HepG2 (cell line): Measurements from ENCODE around the gene GRIK1. TPM values are rescaled to one million over a fixed set of nuclear protein-coding genes. Genes with fewer than 3 reads are reported as not detected.

Experiments used
- ATAC-seq: fragments of 200-7000 bp; cut with Tn5 transposase; 3 replicates; pipeline ENCODE4 v1.9.1; 2020; ENCODE audit warnings: mild to moderate bottlenecking, moderate library complexity
- BruUV-seq: library from RNA; stranded (reverse); fragments of 400-500 nt; replicated peaks from 2 replicates; lab custom pipeline; 2021; lab: Mats Ljungman, UMichigan
- CTCF ChIA-PET: fragments of 300-600 bp; formaldehyde crosslinking; extraction: SDS; loops from one replicate; lab custom pipeline; 2021; ENCODE audit warnings: low total read pairs, inconsistent platforms, low intra/inter-chr PET ratio; lab: Yijun Ruan, JAX
- POLR2A ChIA-PET: fragments of 350-600 bp; sonication (Branson Sonifier 250); formaldehyde crosslinking; loops from one replicate; lab custom pipeline; 2020; ENCODE audit warnings: antibody characterized with exemption, inconsistent platforms; lab: Yijun Ruan, JAX
- DNase-seq: peaks from one replicate; pipeline ENCODE4 v3.0.0-alpha.2; 2015; ENCODE audit warnings: low spot score
- FAIRE-seq: peaks from 3 replicates; lab custom pipeline; 2011; peaks lifted over from hg19 to GRCh38; lab: Jason Lieb, UNC
- H2AFZ ChIP-seq: one replicate; pipeline ENCODE4 v1.6.1; 2011; ENCODE audit warnings: low read length, inconsistent platforms
- H3K27ac ChIP-seq: fragments of 300-600 bp; 3 replicates; pipeline ENCODE4 v1.8.0; 2011; ENCODE audit warnings: mixed run types, mild to moderate bottlenecking, mixed read lengths, low read length, inconsistent platforms; ENCODE audit not compliant: insufficient read depth; ENCODE audit errors: extremely low read length
- H3K27me3 ChIP-seq, 2 experiments: fragments of 200-600 bp in 1 of 2; 2 replicates in 1 of 2; 3 replicates in 1 of 2; pipeline versions ENCODE4 v1.6.0 to v1.8.0; 2011; ENCODE audit warnings: low read length in 2 of 2, mild to moderate bottlenecking in 2 of 2, moderate library complexity in 2 of 2, inconsistent platforms in 1 of 2; ENCODE audit not compliant: insufficient read depth in 2 of 2, control insufficient read depth in 1 of 2
- H3K36me3 ChIP-seq, 2 experiments: fragments of 200-600 bp in 1 of 2; replicated peaks in 1 of 2; 2 replicates in 1 of 2; 3 replicates in 1 of 2; pipeline versions ENCODE4 v1.5.1 to v1.8.0; 2011; ENCODE audit warnings: low read length in 2 of 2, inconsistent platforms in 1 of 2; ENCODE audit not compliant: insufficient read depth in 2 of 2, control insufficient read depth in 1 of 2
- H3K4me1 ChIP-seq: 2 replicates; pipeline ENCODE4 v1.5.1; 2012; ENCODE audit warnings: low read length, inconsistent platforms; ENCODE audit not compliant: insufficient read depth
- H3K4me2 ChIP-seq: 2 replicates; pipeline ENCODE4 v1.6.0; 2011; ENCODE audit warnings: low read depth, low read length, inconsistent platforms
- H3K4me3 ChIP-seq, 3 experiments: fragments of 200-600 bp in 1 of 3; sonication (generic), shearing (Covaris generic) in 1 of 3; replicated peaks in 1 of 3; 2 replicates each; pipeline ENCODE4 v1.5.1; 2011 to 2016; ENCODE audit warnings: low read length in 3 of 3, inconsistent platforms in 2 of 3, low read depth in 2 of 3, mild to moderate bottlenecking in 2 of 3, control low read depth in 1 of 3, mixed read lengths in 1 of 3; ENCODE audit not compliant: insufficient read depth in 1 of 3
- H3K79me2 ChIP-seq: one replicate; pipeline ENCODE4 v1.6.1; 2011; ENCODE audit warnings: low read length, inconsistent platforms; ENCODE audit not compliant: insufficient read depth
- H3K9ac ChIP-seq: 2 replicates; pipeline ENCODE4 v1.6.0; 2011; ENCODE audit warnings: mild to moderate bottlenecking, low read depth, low read length, inconsistent platforms; ENCODE audit not compliant: insufficient read depth
- H3K9me3 ChIP-seq: 2 replicates; pipeline ENCODE4 v1.5.1; 2012; ENCODE audit warnings: mild to moderate bottlenecking, low read length
- H4K20me1 ChIP-seq: 2 replicates; pipeline ENCODE4 v1.6.0; 2011; ENCODE audit warnings: inconsistent platforms, mild to moderate bottlenecking, low read length, moderate library complexity; ENCODE audit not compliant: insufficient read depth
- ATF7 ChIP-seq, 2 experiments: fragments of 450-650 bp in 1 of 2; sonication (generic) in 1 of 2; formaldehyde crosslinking in 1 of 2; IDR thresholded peaks; 2 replicates each; pipeline versions ENCODE4 v1.4.0 to v1.6.1; 2016 to 2020; ENCODE audit warnings: antibody characterized with exemption in 1 of 2, mild to moderate bottlenecking in 1 of 2, missing genetic modification reagents in 1 of 2
- CC2D1A ChIP-seq: sonication (generic); formaldehyde crosslinking; IDR thresholded peaks from 2 replicates; pipeline ENCODE4 v1.8.1; 2023; ENCODE audit warnings: mild to moderate bottlenecking, missing genetic modification reagents
- NRL ChIP-seq: sonication (generic); formaldehyde crosslinking; IDR thresholded peaks from 2 replicates; pipeline ENCODE4 v1.5.0; 2020; ENCODE audit warnings: missing genetic modification reagents, mild to moderate bottlenecking, moderate library complexity, borderline replicate concordance
- RAD21 ChIP-seq: fragments of 450-650 bp; formaldehyde crosslinking; IDR thresholded peaks from 2 replicates; pipeline ENCODE4 v1.5.0; 2020; ENCODE audit warnings: mild to moderate bottlenecking
- ZNF530 ChIP-seq: sonication (generic); formaldehyde crosslinking; IDR thresholded peaks from 2 replicates; pipeline ENCODE4 v1.5.0; 2020; ENCODE audit warnings: low read depth, mild to moderate bottlenecking, missing genetic modification reagents
- WGBS: methylation state at CpG from one replicate; pipeline ENCODE4 v1.1.6; 2017; ENCODE audit warnings: low lambda C conversion rate; 5-methylcytosine and 5-hydroxymethylcytosine counted together
- in situ Hi-C: cut with HindIII; loops from 2 replicates; pipeline ENCODE4 v1.10.0; 2017; ENCODE audit warnings: low pct_unique_long_range_greater_than_20kb; ENCODE audit not compliant: extremely low pct_ligation_motif_present
- intact Hi-C: fragments of 100-400 bp; cut with micrococcal nuclease; formaldehyde crosslinking; loops from one replicate; pipeline ENCODE4 v1.10.0; 2022; ENCODE audit not compliant: unreplicated experiment
- polyA plus RNA-seq, 8 experiments: library from polyadenylated mRNA; depleted of rRNA in 3 of 8; stranded (reverse) in 7 of 8; unstranded in 1 of 8; fragments of >200 nt; fragmentation: Illumina TruSeq in 4 of 8; extraction: Trizol in 4 of 8; gene quantifications; 2 replicates each; pipeline versions ENCODE4 v1.2.1 to v1.2.3, GENCODE V29; 2011 to 2016; ENCODE audit warnings: low read depth in 4 of 8, missing spikeins in 1 of 8, mixed read lengths in 1 of 8; ENCODE audit not compliant: insufficient read depth in 1 of 8
- total RNA-seq, 5 experiments: library from RNA; depleted of rRNA; stranded (reverse); fragments of >200 nt; fragmentation: Illumina TruSeq; extraction: Trizol; gene quantifications; 2 replicates each; pipeline ENCODE4 v1.2.3, GENCODE V29; 2016; ENCODE audit warnings: low read depth in 1 of 5
- TF ChIP-seq, protein P1 (sequence below): IDR thresholded peaks from 2 replicates; pipeline ENCODE4 v1.6.1; 2016
- TF ChIP-seq, protein P2 (sequence below): sonication (generic); formaldehyde crosslinking; IDR thresholded peaks from 2 replicates; pipeline ENCODE4 v1.8.0; 2022; ENCODE audit warnings: mild to moderate bottlenecking, missing genetic modification reagents, borderline replicate concordance
- TF ChIP-seq, protein P3 (sequence below): sonication (generic); formaldehyde crosslinking; IDR thresholded peaks from 2 replicates; pipeline ENCODE4 v1.9.0; 2022; ENCODE audit warnings: low read depth, missing genetic modification reagents

The GRIK1 gene
- total and polyA plus RNA-seq, 2 of the 13 experiments (the other 11 are each of a cell fraction or from before 2014, with no cell fraction given), result not detected

DNA sequence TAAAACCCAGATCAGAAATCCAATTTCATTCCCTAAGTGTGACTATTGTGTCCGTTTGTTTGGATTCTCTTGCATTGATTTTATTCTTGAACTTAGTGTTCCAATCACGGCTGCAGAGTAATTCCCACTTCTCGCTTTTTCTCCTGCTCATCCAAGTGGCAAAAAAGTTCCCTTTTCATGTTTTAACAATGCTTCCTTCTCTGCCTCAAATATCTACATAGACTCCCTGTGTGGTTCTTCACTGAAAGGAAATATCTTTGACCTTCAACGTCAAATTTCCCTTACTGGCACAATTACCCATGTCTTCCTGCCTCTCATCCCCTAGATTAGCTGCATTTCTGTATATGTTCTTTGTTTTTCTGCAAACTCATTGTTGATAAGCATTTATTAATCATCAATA is 335.7 kb downstream of the GRIK1 start (continued):
- TF ChIP-seq RAD21 (CRISPR knock-in tag) (no peak), NRL (CRISPR knock-in tag) (no peak), CC2D1A (no peak)
- TF ChIP-seq, protein P1, sequence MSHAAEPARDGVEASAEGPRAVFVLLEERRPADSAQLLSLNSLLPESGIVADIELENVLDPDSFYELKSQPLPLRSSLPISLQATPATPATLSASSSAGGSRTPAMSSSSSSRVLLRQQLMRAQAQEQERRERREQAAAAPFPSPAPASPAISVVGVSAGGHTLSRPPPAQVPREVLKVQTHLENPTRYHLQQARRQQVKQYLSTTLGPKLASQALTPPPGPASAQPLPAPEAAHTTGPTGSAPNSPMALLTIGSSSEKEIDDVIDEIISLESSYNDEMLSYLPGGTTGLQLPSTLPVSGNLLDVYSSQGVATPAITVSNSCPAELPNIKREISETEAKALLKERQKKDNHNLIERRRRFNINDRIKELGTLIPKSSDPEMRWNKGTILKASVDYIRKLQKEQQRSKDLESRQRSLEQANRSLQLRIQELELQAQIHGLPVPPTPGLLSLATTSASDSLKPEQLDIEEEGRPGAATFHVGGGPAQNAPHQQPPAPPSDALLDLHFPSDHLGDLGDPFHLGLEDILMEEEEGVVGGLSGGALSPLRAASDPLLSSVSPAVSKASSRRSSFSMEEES (CRISPR knock-in tag), result no peak
- TF ChIP-seq, protein P2, sequence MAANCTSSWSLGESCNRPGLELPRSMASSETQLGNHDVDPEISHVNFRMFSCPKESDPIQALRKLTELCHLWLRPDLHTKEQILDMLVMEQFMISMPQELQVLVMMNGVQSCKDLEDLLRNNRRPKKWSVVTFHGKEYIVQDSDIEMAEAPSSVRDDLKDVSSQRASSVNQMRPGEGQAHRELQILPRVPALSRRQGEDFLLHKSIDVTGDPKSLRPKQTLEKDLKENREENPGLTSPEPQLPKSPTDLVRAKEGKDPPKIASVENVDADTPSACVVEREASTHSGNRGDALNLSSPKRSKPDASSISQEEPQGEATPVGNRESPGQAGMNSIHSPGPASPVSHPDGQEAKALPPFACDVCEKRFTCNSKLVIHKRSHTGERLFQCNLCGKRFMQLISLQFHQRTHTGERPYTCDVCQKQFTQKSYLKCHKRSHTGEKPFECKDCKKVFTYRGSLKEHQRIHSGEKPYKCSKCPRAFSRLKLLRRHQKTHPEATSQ, result no peak
- TF ChIP-seq, protein P3, sequence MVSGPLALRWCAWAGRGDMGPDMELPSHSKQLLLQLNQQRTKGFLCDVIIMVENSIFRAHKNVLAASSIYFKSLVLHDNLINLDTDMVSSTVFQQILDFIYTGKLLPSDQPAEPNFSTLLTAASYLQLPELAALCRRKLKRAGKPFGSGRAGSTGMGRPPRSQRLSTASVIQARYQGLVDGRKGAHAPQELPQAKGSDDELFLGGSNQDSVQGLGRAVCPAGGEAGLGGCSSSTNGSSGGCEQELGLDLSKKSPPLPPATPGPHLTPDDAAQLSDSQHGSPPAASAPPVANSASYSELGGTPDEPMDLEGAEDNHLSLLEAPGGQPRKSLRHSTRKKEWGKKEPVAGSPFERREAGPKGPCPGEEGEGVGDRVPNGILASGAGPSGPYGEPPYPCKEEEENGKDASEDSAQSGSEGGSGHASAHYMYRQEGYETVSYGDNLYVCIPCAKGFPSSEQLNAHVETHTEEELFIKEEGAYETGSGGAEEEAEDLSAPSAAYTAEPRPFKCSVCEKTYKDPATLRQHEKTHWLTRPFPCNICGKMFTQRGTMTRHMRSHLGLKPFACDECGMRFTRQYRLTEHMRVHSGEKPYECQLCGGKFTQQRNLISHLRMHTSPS (CRISPR knock-in tag), result no peak

DNA sequence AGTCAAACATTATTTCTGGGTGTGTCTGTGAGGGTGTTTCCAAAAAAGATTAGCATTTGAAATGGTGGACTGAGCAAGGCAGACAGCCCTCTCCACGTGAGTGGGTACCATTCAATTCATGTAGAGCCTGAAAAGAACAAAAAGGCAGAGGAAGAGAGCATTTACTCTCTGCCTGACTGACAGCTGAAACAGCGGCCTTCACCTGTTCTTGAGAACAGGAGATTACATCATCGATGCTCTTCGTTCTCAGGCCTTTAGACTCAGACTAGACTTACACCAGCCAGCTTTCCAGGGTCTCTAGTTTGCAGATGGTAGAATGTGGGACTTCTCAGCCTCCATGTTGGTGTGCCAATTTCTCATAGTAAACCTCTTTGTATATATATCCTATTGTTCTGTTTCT is 338.7 kb downstream of the GRIK1 start:
- Histone ChIP-seq H3K27ac (no peak overlapping the region), H3K9me3 (no peaks in the 10 kb centered on the region), H3K79me2 (no peaks in the 10 kb centered on the region), H3K9ac (no peak overlapping the region), H3K4me2 (no peak overlapping the region), H3K4me3 (no peak overlapping the region), H2AFZ (no peak overlapping the region), H3K36me3 (no peaks in the 10 kb centered on the region), H4K20me1 (no peaks in the 10 kb centered on the region), H3K27me3 (no peaks in the 10 kb centered on the region), H3K4me1 (no peaks in the 10 kb centered on the region)
- WGBS, result 3% methylated on average over 4 of the region's 4 CpGs
- TF ChIP-seq ZNF530 (no peak), ATF7 (IDR thresholded peaks at IDR 0.05) (0 out of 2 replicates have a peak, but pooled peaks have one; percentile 13), ATF7 (CRISPR knock-in tag; IDR thresholded peaks at IDR 0.05) (no peak)
- no TSS peak for BruUV-seq
- ChIA-PET POLR2A (no interaction called here), CTCF (no interaction called here)
- ATAC-seq, result no peak
- in situ Hi-C loops (no loop called here), intact Hi-C loops (no loop called here)
- DNase-seq, result no peak
- FAIRE-seq, result no peak
